ENCODE results near the gene TRAPPC6A. TPM values are rescaled to one million over a fixed set of nuclear protein-coding genes. Genes with fewer than 3 reads are reported as not detected.

Gene TRAPPC6A
- total and polyA plus RNA-seq, 2 of the 13 experiments (the other 11 are each of a cell fraction or from before 2014, with no cell fraction given) = 6.5 to 21.0 TPM

DNA sequence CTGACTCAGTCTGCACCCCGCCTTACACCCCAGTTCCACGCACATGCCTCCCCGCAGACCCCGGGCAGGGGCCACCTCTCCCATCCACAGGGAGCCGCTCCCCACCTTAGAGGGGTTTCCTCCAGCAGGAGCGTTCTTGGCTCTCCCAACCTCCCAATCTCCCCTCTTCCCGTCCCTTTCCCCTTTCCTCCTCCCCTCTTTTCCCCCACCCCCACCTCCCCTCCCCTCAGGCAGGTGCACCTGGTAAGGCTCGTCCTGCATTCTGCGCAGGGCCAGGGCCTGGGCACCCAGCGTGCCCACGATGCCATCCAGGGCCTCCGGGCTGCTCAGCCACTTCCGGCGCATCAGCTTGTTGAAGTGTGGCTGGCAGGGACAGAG, 39.9 kb upstream of the TRAPPC6A start:
- WGBS (ENCODE audit: low lambda C conversion rate) = 31% methylated on average over 13 of the region's 14 CpGs
- CTCF ChIA-PET (ENCODE audit: low intra/inter-chr PET ratio, low total read pairs) = no interaction called here
- no peak for TF ChIP-seq FOSL1 (CRISPR knock-in tag; IDR thresholded peaks at IDR 0.05; ENCODE audit: borderline replicate concordance)
- TF ChIP-seq ZNF839 (CRISPR knock-in tag; IDR thresholded peaks at IDR 0.05; ENCODE audit: borderline replicate concordance) = no peak
- TF ChIP-seq, protein P1, sequence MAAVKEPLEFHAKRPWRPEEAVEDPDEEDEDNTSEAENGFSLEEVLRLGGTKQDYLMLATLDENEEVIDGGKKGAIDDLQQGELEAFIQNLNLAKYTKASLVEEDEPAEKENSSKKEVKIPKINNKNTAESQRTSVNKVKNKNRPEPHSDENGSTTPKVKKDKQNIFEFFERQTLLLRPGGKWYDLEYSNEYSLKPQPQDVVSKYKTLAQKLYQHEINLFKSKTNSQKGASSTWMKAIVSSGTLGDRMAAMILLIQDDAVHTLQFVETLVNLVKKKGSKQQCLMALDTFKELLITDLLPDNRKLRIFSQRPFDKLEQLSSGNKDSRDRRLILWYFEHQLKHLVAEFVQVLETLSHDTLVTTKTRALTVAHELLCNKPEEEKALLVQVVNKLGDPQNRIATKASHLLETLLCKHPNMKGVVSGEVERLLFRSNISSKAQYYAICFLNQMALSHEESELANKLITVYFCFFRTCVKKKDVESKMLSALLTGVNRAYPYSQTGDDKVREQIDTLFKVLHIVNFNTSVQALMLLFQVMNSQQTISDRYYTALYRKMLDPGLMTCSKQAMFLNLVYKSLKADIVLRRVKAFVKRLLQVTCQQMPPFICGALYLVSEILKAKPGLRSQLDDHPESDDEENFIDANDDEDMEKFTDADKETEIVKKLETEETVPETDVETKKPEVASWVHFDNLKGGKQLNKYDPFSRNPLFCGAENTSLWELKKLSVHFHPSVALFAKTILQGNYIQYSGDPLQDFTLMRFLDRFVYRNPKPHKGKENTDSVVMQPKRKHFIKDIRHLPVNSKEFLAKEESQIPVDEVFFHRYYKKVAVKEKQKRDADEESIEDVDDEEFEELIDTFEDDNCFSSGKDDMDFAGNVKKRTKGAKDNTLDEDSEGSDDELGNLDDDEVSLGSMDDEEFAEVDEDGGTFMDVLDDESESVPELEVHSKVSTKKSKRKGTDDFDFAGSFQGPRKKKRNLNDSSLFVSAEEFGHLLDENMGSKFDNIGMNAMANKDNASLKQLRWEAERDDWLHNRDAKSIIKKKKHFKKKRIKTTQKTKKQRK (IDR thresholded peaks at IDR 0.05; ENCODE audit: low read length) = no peak

More for the DNA sequence above, 39.9 kb upstream of the TRAPPC6A start:
- BruUV-seq (replicated peaks) = no TSS peak
- 0 out of 2 replicates have a peak, but pooled peaks cover 8% of the 10 kb centered on the region for H3K4me1 ChIP-seq (ENCODE audit: insufficient read depth, low read length)
- H4K20me1 ChIP-seq (ENCODE audit: insufficient read depth, low read length) = no peaks in the 10 kb centered on the region
- intact Hi-C loops (cut with micrococcal nuclease; ENCODE audit: unreplicated experiment) (no loop called here), in situ Hi-C loops (cut with HindIII; ENCODE audit: extremely low pct_ligation_motif_present, low pct_unique_long_range_greater_than_20kb) (no loop called here)
- ATAC-seq (no peak), DNase-seq (ENCODE audit: low spot score) (no peak), FAIRE-seq (no peak)
- H3K9ac ChIP-seq (ENCODE audit: insufficient read depth, low read depth, low read length) = no peak overlapping the region
- H3K9me3 ChIP-seq (ENCODE audit: low read length) = no peaks in the 10 kb centered on the region
- H3K79me2 ChIP-seq (ENCODE audit: insufficient read depth, low read length) = no peaks in the 10 kb centered on the region
- POLR2A ChIA-PET = no interaction called here
- H3K36me3 ChIP-seq (replicated peaks in 1 of 2; ENCODE audit: control insufficient read depth in 1 of 2, insufficient read depth in 2 of 2, low read length in 2 of 2) = no peaks in the 10 kb centered on the region
- H3K27ac ChIP-seq (ENCODE audit: extremely low read length, insufficient read depth, low read length) = no peak overlapping the region
- peaks cover 15 to 67% of the 10 kb centered on the region in 2 experiments for H3K27me3 ChIP-seq (ENCODE audit: control insufficient read depth in 1 of 2, insufficient read depth in 2 of 2, low read length in 2 of 2)
- H2AFZ ChIP-seq (ENCODE audit: low read length) = no peak overlapping the region
- no peak overlapping the region for H3K4me2 ChIP-seq (ENCODE audit: low read depth, low read length)
- no peak overlapping the region for H3K4me3 ChIP-seq (replicated peaks in 1 of 3; ENCODE audit: insufficient read depth in 1 of 3, low read depth in 2 of 3, low read length in 3 of 3)

Data from HepG2 (cell line).